ENCODE results near the gene DMXL1. TPM values are rescaled to one million over a fixed set of nuclear protein-coding genes. Genes with fewer than 3 reads are reported as not detected.

The DMXL1 gene, protein sequence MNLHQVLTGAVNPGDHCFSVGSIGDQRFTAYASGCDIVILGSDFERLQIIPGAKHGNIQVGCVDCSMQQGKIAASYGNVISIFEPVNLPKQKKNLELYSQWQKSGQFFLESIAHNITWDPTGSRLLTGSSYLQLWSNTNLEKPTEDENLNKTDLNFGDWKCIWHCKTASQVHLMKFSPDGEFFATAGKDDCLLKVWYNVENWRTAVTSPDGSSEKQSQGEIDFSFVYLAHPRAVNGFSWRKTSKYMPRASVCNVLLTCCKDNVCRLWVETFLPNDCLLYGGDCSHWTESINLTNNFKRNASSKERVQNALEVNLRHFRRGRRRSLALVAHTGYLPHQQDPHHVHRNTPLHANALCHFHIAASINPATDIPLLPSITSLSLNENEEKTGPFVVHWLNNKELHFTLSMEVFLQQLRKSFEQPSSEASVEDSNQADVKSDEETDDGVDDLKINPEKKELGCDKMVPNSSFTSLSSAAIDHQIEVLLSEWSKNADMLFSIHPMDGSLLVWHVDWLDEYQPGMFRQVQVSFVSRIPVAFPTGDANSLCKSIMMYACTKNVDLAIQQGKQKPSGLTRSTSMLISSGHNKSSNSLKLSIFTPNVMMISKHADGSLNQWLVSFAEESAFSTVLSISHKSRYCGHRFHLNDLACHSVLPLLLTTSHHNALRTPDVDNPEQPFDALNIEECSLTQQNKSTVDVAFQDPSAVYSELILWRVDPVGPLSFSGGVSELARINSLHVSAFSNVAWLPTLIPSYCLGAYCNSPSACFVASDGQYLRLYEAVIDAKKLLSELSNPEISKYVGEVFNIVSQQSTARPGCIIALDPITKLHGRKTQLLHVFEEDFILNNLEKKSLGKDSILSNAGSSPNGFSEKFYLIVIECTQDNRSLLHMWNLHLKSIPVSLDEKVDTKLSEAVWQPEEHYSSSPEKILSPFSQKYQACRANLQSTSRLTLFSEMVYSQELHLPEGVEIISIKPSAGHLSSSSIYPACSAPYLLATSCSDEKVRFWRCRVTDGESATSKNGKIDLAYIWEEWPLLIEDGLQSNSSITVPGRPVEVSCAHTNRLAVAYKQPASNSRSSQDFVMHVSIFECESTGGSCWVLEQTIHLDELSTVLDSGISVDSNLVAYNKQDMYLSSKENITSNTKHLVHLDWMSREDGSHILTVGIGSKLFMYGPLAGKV (N-terminal part only)
- 57.5 and 63.3 TPM in 2 replicates for total RNA-seq

DNA sequence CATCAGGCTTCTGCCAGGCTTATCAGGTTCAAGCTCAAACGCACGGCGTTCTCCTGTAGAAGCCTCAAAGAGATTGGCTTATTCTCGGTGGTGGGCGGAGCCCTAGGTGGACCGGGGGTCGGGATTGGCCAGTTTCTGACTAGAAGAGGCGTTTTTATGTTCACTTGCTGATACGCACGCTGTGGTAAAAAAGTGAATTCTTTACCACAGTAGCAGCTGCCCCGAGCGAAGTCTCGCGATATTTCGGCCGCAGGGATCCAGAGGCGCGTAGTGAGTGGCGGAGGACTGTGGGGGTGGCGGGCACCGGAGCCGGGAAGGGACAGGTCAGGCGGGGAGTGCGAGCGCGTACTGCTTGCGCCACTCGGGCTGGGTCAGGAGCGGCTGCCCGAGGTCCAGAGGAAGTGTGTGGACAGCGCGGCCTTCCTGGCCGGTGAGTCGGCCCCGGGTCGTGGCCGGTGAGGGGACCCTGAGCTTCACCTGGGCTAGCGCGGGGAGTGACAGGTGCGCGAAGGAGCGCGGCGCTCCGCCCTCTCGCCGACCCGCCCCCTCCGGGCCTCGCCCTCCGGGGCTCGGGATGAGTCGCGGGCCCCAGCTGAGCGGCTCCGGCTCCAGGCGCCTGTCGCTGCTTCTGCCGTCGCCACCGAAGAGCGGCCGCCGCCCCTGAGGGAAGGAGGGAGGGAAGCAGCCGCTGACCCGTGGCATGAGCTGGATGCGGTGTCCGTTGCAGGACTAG, at the start of gene DMXL1:
Gene DMXL1, plus strand, starts transcription at position 260 of the 733 bp plus-strand sequence. CDS start 483 bp downstream, outside the sequence.

Small RNA genes within 50 kb of the gene (small RNA-seq; reads per million reads assigned to genes)
- gene LAMTOR3P2, result not detected
- not detected for gene MIR5706
- not detected for gene RNU6-701P

Other genes with a start within 250 kb of the DMXL1 start
- gene DTWD2, start 82.5 kb upstream of the DMXL1 start, total RNA-seq, result 3.1 and 3.3 TPM in 2 replicates

All from thoracic aorta endothelial cell (primary cell).